PC-3 (cell line): ENCODE results near the gene VTN.

Experiments used
- EZH2phosphoT487 ChIP-seq: fragments of 300-600 bp; sonication (generic); IDR thresholded peaks from 2 replicates; pipeline ENCODE4 v1.6.1; 2018; ENCODE audit warnings: mild to moderate bottlenecking, antibody characterized with exemption, low read length, borderline replicate concordance
- TF ChIP-seq, protein P1 (sequence below): fragments of 300-600 bp; sonication (generic); conservative IDR thresholded peaks from 2 replicates; pipeline ENCODE4 v1.5.1; 2017; ENCODE audit warnings: antibody characterized with exemption, low read depth, mild to moderate bottlenecking, low read length

DNA sequence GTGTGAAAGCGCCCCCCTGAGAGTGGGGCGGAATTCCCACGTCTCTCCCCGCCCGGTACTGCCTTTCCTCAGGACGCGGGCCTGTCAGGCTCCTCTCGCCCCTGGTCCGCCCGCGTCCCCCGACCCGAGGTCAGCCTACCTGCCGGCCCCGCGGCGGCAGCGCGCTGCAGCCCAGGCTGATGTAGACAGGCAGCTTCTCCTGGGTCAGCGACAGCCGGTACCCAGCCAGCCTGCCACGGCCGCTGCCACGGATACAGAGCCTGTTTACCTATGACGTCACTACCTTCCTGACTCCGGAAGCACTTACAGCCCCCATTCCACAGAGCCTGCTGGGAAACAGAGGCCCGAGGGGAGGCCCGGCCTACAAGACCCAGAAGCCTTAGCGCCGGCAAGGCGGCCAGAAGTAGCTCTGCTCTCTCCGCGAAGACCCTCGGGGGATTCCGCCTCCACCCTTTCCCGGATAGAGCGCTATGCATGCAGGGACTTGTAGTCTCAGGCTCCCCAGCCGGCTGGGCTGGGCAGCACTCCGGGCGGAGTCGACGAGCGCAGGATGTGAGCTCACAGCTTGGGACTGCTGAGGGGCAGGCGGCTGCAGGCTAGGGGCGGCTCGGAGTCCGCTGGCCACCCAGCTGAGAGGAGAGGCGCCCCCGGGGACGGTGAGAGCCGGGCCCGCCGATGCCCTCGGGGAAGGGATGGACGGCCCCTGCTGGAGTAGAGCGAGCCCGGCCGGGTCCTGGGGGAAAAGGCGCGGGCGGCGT lies 34.7 kb downstream of the VTN start, which contains the start of the genes IFT20 and TNFAIP1:
- TF ChIP-seq, protein P1, sequence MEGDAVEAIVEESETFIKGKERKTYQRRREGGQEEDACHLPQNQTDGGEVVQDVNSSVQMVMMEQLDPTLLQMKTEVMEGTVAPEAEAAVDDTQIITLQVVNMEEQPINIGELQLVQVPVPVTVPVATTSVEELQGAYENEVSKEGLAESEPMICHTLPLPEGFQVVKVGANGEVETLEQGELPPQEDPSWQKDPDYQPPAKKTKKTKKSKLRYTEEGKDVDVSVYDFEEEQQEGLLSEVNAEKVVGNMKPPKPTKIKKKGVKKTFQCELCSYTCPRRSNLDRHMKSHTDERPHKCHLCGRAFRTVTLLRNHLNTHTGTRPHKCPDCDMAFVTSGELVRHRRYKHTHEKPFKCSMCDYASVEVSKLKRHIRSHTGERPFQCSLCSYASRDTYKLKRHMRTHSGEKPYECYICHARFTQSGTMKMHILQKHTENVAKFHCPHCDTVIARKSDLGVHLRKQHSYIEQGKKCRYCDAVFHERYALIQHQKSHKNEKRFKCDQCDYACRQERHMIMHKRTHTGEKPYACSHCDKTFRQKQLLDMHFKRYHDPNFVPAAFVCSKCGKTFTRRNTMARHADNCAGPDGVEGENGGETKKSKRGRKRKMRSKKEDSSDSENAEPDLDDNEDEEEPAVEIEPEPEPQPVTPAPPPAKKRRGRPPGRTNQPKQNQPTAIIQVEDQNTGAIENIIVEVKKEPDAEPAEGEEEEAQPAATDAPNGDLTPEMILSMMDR: no peak
- no peak for TF ChIP-seq EZH2phosphoT487
